DND-41 (cell line): Measurements from ENCODE around the gene LRP1.

Experiments used
- ATAC-seq: fragments of 200-7000 bp; cut with Tn5 transposase; 3 replicates; pipeline ENCODE4 v1.9.1; 2021; ENCODE audit warnings: low read depth; ENCODE audit not compliant: insufficient read depth
- DNase-seq: peaks from one replicate; pipeline ENCODE4 v3.0.0-alpha.2; 2020
- H2AFZ ChIP-seq: 2 replicates; pipeline ENCODE4 v1.6.0; 2012; ENCODE audit warnings: low read depth, low read length
- H3K27ac ChIP-seq: 2 replicates; pipeline ENCODE4 v1.5.1; 2012; ENCODE audit warnings: low read length, inconsistent platforms
- H3K27me3 ChIP-seq: fragments of 200-600 bp; sonication (generic); 2 replicates; pipeline ENCODE4 v1.6.0; 2012; ENCODE audit warnings: low read length, mild to moderate bottlenecking, inconsistent platforms; ENCODE audit not compliant: insufficient read depth, poor library complexity
- H3K36me3 ChIP-seq: 2 replicates; pipeline ENCODE4 v1.5.1; 2012; ENCODE audit warnings: low read length, inconsistent platforms; ENCODE audit not compliant: insufficient read depth
- H3K4me1 ChIP-seq: 2 replicates; pipeline ENCODE4 v1.5.1; 2012; ENCODE audit warnings: mild to moderate bottlenecking, low read length; ENCODE audit not compliant: insufficient read depth
- H3K4me2 ChIP-seq: 2 replicates; pipeline ENCODE4 v1.6.0; 2012; ENCODE audit warnings: mild to moderate bottlenecking, moderate library complexity, low read length, inconsistent platforms; ENCODE audit not compliant: insufficient read depth
- H3K4me3 ChIP-seq, 2 experiments: fragments of 200-600 bp in 1 of 2; shearing (Covaris generic) in 1 of 2; 2 replicates each; pipeline ENCODE4 v1.5.1; 2012 to 2016; ENCODE audit warnings: inconsistent platforms in 2 of 2, low read length in 2 of 2, mild to moderate bottlenecking in 2 of 2, low read depth in 1 of 2, moderate library complexity in 1 of 2
- H3K79me2 ChIP-seq: 2 replicates; pipeline ENCODE4 v1.6.0; 2012; ENCODE audit warnings: low read length, inconsistent platforms; ENCODE audit not compliant: insufficient read depth
- H3K9ac ChIP-seq: 2 replicates; pipeline ENCODE4 v1.6.0; 2012; ENCODE audit warnings: low read depth, mild to moderate bottlenecking, inconsistent platforms, low read length, moderate library complexity
- H3K9me3 ChIP-seq: 2 replicates; pipeline ENCODE4 v1.5.1; 2012; ENCODE audit warnings: low read length, moderate library complexity, mild to moderate bottlenecking, inconsistent platforms; ENCODE audit not compliant: insufficient read depth, severe bottlenecking
- H4K20me1 ChIP-seq: 2 replicates; pipeline ENCODE4 v1.6.0; 2012; ENCODE audit warnings: low read length; ENCODE audit not compliant: insufficient read depth
- CTCF ChIP-seq: IDR thresholded peaks from 2 replicates; pipeline ENCODE4 v1.5.1; 2012; ENCODE audit warnings: borderline replicate concordance, low read length, moderate library complexity, mild to moderate bottlenecking; ENCODE audit not compliant: poor library complexity, severe bottlenecking; ENCODE audit errors: extremely low read depth
- EZH2 ChIP-seq: IDR thresholded peaks from 3 replicates; pipeline ENCODE4 v1.6.1; 2012; ENCODE audit warnings: borderline replicate concordance, low read depth, mild to moderate bottlenecking, moderate library complexity, low read length, inconsistent platforms; ENCODE audit not compliant: severe bottlenecking

The LRP1 gene

GRCh38 chr12:57130941-57131340 is 2.7 kb downstream of the LRP1 start:
- DNase-seq (no peak), ATAC-seq (no peak)
- H3K27me3 ChIP-seq = peaks cover 39% of the 10 kb centered on the region
- H3K4me3 ChIP-seq = no peak overlapping the region
- no peaks in the 10 kb centered on the region for H4K20me1 ChIP-seq
- H3K9ac ChIP-seq = no peak overlapping the region
- H3K4me2 ChIP-seq = no peak overlapping the region
- H3K79me2 ChIP-seq = no peaks in the 10 kb centered on the region
- no peak overlapping the region for H3K27ac ChIP-seq
- H3K36me3 ChIP-seq = no peaks in the 10 kb centered on the region
- H3K9me3 ChIP-seq = no peaks in the 10 kb centered on the region
- TF ChIP-seq CTCF = no peak
- no peak for TF ChIP-seq EZH2
- no peak overlapping the region for H2AFZ ChIP-seq
- peaks cover 16% of the 10 kb centered on the region for H3K4me1 ChIP-seq

GRCh38 chr12:57131896-57132744 is 3.8 kb downstream of the LRP1 start:
- Histone ChIP-seq H3K4me2 (no peak overlapping the region), H3K27me3 (peaks cover 31% of the 10 kb centered on the region), H2AFZ (no peak overlapping the region), H3K27ac (no peak overlapping the region), H3K9ac (no peak overlapping the region), H4K20me1 (no peaks in the 10 kb centered on the region), H3K4me3 (no peak overlapping the region), H3K4me1 (peaks cover 16% of the 10 kb centered on the region), H3K79me2 (no peaks in the 10 kb centered on the region), H3K36me3 (no peaks in the 10 kb centered on the region), H3K9me3 (no peaks in the 10 kb centered on the region)
- DNase-seq = no peak
- no peak for ATAC-seq
- TF ChIP-seq EZH2 = no peak
- no peak for TF ChIP-seq CTCF

- ATAC-seq = no peak
- Histone ChIP-seq H3K27me3 (peaks cover 21% of the 10 kb centered on the region), H3K27ac (no peak overlapping the region), H3K79me2 (no peaks in the 10 kb centered on the region), H3K9ac (no peak overlapping the region), H3K4me3 (no peak overlapping the region), H3K36me3 (no peaks in the 10 kb centered on the region), H2AFZ (no peak overlapping the region), H3K9me3 (no peaks in the 10 kb centered on the region), H4K20me1 (no peaks in the 10 kb centered on the region), H3K4me2 (no peak overlapping the region), H3K4me1 (peaks cover 6% of the 10 kb centered on the region)
- DNase-seq = no peak
- TF ChIP-seq CTCF = no peak
- TF ChIP-seq EZH2 = no peak
These were observed 4.8 kb downstream of the LRP1 start for GRCh38 chr12:57133013-57133569.
